PC-9 (cell line): Measurements from ENCODE around the gene ERCC6L2.

ENCODE experiments used
- EZH2 ChIP-seq: fragments of 200-600 bp; sonication (generic); IDR thresholded peaks from 2 replicates; pipeline ENCODE4 v1.8.0; 2017; ENCODE audit warnings: antibody characterized with exemption, low read depth
- TF ChIP-seq, protein P1 (sequence below): fragments of 200-600 bp; sonication (generic); conservative IDR thresholded peaks from 2 replicates; pipeline ENCODE4 v1.6.1; 2017; ENCODE audit warnings: mixed run types, antibody characterized with exemption, mild to moderate bottlenecking, moderate library complexity

DNA sequence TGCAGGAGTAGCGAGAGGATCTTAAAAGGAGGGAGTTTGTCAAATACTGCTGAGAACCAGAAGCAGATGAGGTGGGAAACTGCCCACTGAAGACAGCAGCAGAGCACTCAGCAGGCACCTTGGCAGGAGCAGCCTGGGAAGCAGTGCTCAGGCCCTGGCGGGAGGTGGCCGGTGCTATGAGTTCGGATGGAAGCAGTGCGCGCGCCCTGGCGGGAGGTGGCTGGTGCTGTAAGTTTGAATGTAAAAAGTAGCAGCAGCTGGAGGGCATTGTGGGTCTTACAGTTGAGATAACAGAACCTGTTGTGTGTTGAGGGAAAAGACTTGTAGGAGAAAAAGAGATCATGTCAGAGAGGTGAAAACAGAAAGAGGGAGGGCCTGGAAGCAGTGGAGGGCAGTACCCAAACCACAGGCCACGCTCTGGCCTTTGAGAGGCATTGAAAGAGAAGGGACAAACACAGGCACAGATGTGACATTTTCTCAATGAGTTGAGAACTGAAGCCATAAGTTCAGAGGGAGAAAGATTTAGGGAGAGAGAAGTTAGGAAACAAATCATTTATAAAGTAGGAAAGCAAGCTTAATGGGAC, 130.9 kb downstream of the ERCC6L2 start:
- TF ChIP-seq, protein P1, sequence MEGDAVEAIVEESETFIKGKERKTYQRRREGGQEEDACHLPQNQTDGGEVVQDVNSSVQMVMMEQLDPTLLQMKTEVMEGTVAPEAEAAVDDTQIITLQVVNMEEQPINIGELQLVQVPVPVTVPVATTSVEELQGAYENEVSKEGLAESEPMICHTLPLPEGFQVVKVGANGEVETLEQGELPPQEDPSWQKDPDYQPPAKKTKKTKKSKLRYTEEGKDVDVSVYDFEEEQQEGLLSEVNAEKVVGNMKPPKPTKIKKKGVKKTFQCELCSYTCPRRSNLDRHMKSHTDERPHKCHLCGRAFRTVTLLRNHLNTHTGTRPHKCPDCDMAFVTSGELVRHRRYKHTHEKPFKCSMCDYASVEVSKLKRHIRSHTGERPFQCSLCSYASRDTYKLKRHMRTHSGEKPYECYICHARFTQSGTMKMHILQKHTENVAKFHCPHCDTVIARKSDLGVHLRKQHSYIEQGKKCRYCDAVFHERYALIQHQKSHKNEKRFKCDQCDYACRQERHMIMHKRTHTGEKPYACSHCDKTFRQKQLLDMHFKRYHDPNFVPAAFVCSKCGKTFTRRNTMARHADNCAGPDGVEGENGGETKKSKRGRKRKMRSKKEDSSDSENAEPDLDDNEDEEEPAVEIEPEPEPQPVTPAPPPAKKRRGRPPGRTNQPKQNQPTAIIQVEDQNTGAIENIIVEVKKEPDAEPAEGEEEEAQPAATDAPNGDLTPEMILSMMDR = no peak
- no peak for TF ChIP-seq EZH2
